Middle frontal gyrus (tissue), 1 donor: ENCODE results near the gene ZZZ3.
"Not testable (repeated sequence)": the region's sequence is repeated elsewhere in the genome, so short reads cannot be mapped to it uniquely, and the experiment has no call there.

Experiments
- DNase-seq: peaks from one replicate; pipeline ENCODE4 v3.0.0-alpha.2; 2015; ENCODE audit warnings: low spot score; ENCODE audit errors: extremely low spot score

ZZZ3 gene

GRCh38 chr1:77671836-77672235 is 10.6 kb downstream of the ZZZ3 start:
- DNase-seq, result no peak

- no peak for DNase-seq
Observed at GRCh38 chr1:77670330-77670729, 12.1 kb downstream of the ZZZ3 start.

GRCh38 chr1:77668924-77669449 is 13.5 kb downstream of the ZZZ3 start:
- no peak for DNase-seq

GRCh38 chr1:77664939-77665516 is 17.4 kb downstream of the ZZZ3 start:
- DNase-seq, result no peak

- DNase-seq, result no peak
Observed at GRCh38 chr1:77661696-77662095, 20.8 kb downstream of the ZZZ3 start.

GRCh38 chr1:77659879-77660593 is 22.4 kb downstream of the ZZZ3 start:
- no peak for DNase-seq

GRCh38 chr1:77658271-77658670 is 24.2 kb downstream of the ZZZ3 start:
- DNase-seq, result no peak

- no peak for DNase-seq
Observed at GRCh38 chr1:77655431-77655974, 27.0 kb downstream of the ZZZ3 start.

- no peak for DNase-seq
Observed at GRCh38 chr1:77652970-77653516, 29.4 kb downstream of the ZZZ3 start.

GRCh38 chr1:77652268-77652667 is 30.2 kb downstream of the ZZZ3 start:
- no peak for DNase-seq

GRCh38 chr1:77649127-77649526 is 33.3 kb downstream of the ZZZ3 start:
- DNase-seq, result no peak

GRCh38 chr1:77646224-77646623 is 36.2 kb downstream of the ZZZ3 start:
- DNase-seq, result not testable (repeated sequence)

GRCh38 chr1:77643456-77643855 is 39.0 kb downstream of the ZZZ3 start:
- no peak for DNase-seq

GRCh38 chr1:77642941-77643340 is 39.5 kb downstream of the ZZZ3 start:
- DNase-seq, result no peak

- DNase-seq, result no peak
Observed at GRCh38 chr1:77642196-77642595, 40.3 kb downstream of the ZZZ3 start.

- DNase-seq, result no peak
Observed at GRCh38 chr1:77639557-77640069, 42.8 kb downstream of the ZZZ3 start.

- DNase-seq, result no peak
Observed at GRCh38 chr1:77639056-77639455, 43.4 kb downstream of the ZZZ3 start.

- DNase-seq, result no peak
Observed at GRCh38 chr1:77636864-77637263, 45.6 kb downstream of the ZZZ3 start.
